Measurements from ENCODE around the gene KIAA0825.

The KIAA0825 gene

GRCh38 chr5:94244921-94245320 lies 373.5 kb downstream of the KIAA0825 start:
- TF ChIP-seq FOXA1 (IDR thresholded peaks at IDR 0.05): no peak
- TF ChIP-seq TARDBP (IDR thresholded peaks at IDR 0.05): no peak
- no peak for TF ChIP-seq CTBP1 (IDR thresholded peaks at IDR 0.05; ENCODE audit: borderline replicate concordance)
- no peak for TF ChIP-seq SUZ12 (IDR thresholded peaks at IDR 0.05)
- no peak for TF ChIP-seq ZNF384 (IDR thresholded peaks at IDR 0.05)
- TF ChIP-seq ARNT (IDR thresholded peaks at IDR 0.05): no peak
- no peak for TF ChIP-seq FOXM1 (IDR thresholded peaks at IDR 0.05; ENCODE audit: borderline replicate concordance)
- no peak for TF ChIP-seq SP1 (IDR thresholded peaks at IDR 0.05)
- no peak for TF ChIP-seq FOXK2 (IDR thresholded peaks at IDR 0.05)
- no peak for TF ChIP-seq ELF4 (IDR thresholded peaks at IDR 0.05)
- no peak for TF ChIP-seq BHLHE40 (IDR thresholded peaks at IDR 0.05; ENCODE audit: borderline replicate concordance)
- TF ChIP-seq HDGF (IDR thresholded peaks at IDR 0.05; ENCODE audit: borderline replicate concordance): no peak
- TF ChIP-seq LEF1 (IDR thresholded peaks at IDR 0.05; ENCODE audit: borderline replicate concordance): no peak
- TF ChIP-seq PKNOX1 (IDR thresholded peaks at IDR 0.05): no peak
- TF ChIP-seq L3MBTL2 (conservative IDR thresholded peaks at IDR 0.05): no peak
- TF ChIP-seq NFRKB (IDR thresholded peaks at IDR 0.05): no peak
- POLR2A ChIA-PET: no interaction called here
- no peak for DNase-seq (ENCODE audit: extremely low spot score)
- CTCF ChIA-PET: no interaction called here

- CTCF ChIA-PET: no interaction called here
- no peak for DNase-seq (ENCODE audit: extremely low spot score)
- TF ChIP-seq NFRKB (IDR thresholded peaks at IDR 0.05): no peak
- TF ChIP-seq SUZ12 (IDR thresholded peaks at IDR 0.05): no peak
- no peak for TF ChIP-seq FOXA1 (IDR thresholded peaks at IDR 0.05)
- TF ChIP-seq HDGF (IDR thresholded peaks at IDR 0.05; ENCODE audit: borderline replicate concordance): no peak
- no peak for TF ChIP-seq FOXK2 (IDR thresholded peaks at IDR 0.05)
- no peak for TF ChIP-seq ZNF384 (IDR thresholded peaks at IDR 0.05)
- no peak for TF ChIP-seq L3MBTL2 (conservative IDR thresholded peaks at IDR 0.05)
- TF ChIP-seq CTBP1 (IDR thresholded peaks at IDR 0.05; ENCODE audit: borderline replicate concordance): no peak
- TF ChIP-seq SP1 (IDR thresholded peaks at IDR 0.05): no peak
- TF ChIP-seq ELF4 (IDR thresholded peaks at IDR 0.05): no peak
- TF ChIP-seq BHLHE40 (IDR thresholded peaks at IDR 0.05; ENCODE audit: borderline replicate concordance): no peak
- no peak for TF ChIP-seq TARDBP (IDR thresholded peaks at IDR 0.05)
- no peak for TF ChIP-seq ARNT (IDR thresholded peaks at IDR 0.05)
- no peak for TF ChIP-seq FOXM1 (IDR thresholded peaks at IDR 0.05; ENCODE audit: borderline replicate concordance)
- no peak for TF ChIP-seq LEF1 (IDR thresholded peaks at IDR 0.05; ENCODE audit: borderline replicate concordance)
- TF ChIP-seq PKNOX1 (IDR thresholded peaks at IDR 0.05): no peak
- POLR2A ChIA-PET: no interaction called here
Measured at GRCh38 chr5:94243612-94244011, 374.8 kb downstream of the KIAA0825 start.

- no peak for DNase-seq (ENCODE audit: extremely low spot score)
- ChIA-PET POLR2A (no interaction called here), CTCF (interaction anchor here (0.6 kb wide), 1 partner anchor 1695 kb away, joined by 4 read pairs; no protein-coding TSS in a partner anchor)
- TF ChIP-seq L3MBTL2 (conservative IDR thresholded peaks at IDR 0.05) (no peak), ARNT (IDR thresholded peaks at IDR 0.05) (no peak), BHLHE40 (IDR thresholded peaks at IDR 0.05; ENCODE audit: borderline replicate concordance) (no peak), FOXK2 (IDR thresholded peaks at IDR 0.05) (no peak), SP1 (IDR thresholded peaks at IDR 0.05) (no peak), FOXA1 (IDR thresholded peaks at IDR 0.05) (no peak), LEF1 (IDR thresholded peaks at IDR 0.05; ENCODE audit: borderline replicate concordance) (no peak), HDGF (IDR thresholded peaks at IDR 0.05; ENCODE audit: borderline replicate concordance) (no peak), TARDBP (IDR thresholded peaks at IDR 0.05) (no peak), FOXM1 (IDR thresholded peaks at IDR 0.05; ENCODE audit: borderline replicate concordance) (no peak), ZNF384 (IDR thresholded peaks at IDR 0.05) (no peak), SUZ12 (IDR thresholded peaks at IDR 0.05) (no peak)
Measured at GRCh38 chr5:94240993-94241651, 377.3 kb downstream of the KIAA0825 start.

GRCh38 chr5:94240596-94240992 lies 377.8 kb downstream of the KIAA0825 start:
- POLR2A ChIA-PET: no interaction called here
- CTCF ChIA-PET: interaction anchor here (0.6 kb wide), 1 partner anchor 1696 kb away, joined by 4 read pairs; no protein-coding TSS in a partner anchor
- no peak for DNase-seq (ENCODE audit: extremely low spot score)
- TF ChIP-seq LEF1 (IDR thresholded peaks at IDR 0.05; ENCODE audit: borderline replicate concordance) (no peak), SUZ12 (IDR thresholded peaks at IDR 0.05) (no peak), BHLHE40 (IDR thresholded peaks at IDR 0.05; ENCODE audit: borderline replicate concordance) (no peak), ZNF384 (IDR thresholded peaks at IDR 0.05) (no peak), CTBP1 (IDR thresholded peaks at IDR 0.05; ENCODE audit: borderline replicate concordance) (no peak), TARDBP (IDR thresholded peaks at IDR 0.05) (no peak), PKNOX1 (IDR thresholded peaks at IDR 0.05) (no peak), FOXK2 (IDR thresholded peaks at IDR 0.05) (no peak), FOXA1 (IDR thresholded peaks at IDR 0.05) (no peak), NFRKB (IDR thresholded peaks at IDR 0.05) (no peak), ELF4 (IDR thresholded peaks at IDR 0.05) (no peak), SP1 (IDR thresholded peaks at IDR 0.05) (no peak), FOXM1 (IDR thresholded peaks at IDR 0.05; ENCODE audit: borderline replicate concordance) (no peak), L3MBTL2 (conservative IDR thresholded peaks at IDR 0.05) (no peak), HDGF (IDR thresholded peaks at IDR 0.05; ENCODE audit: borderline replicate concordance) (no peak), ARNT (IDR thresholded peaks at IDR 0.05) (no peak)

GRCh38 chr5:94240134-94240533 lies 378.3 kb downstream of the KIAA0825 start:
- DNase-seq (ENCODE audit: extremely low spot score): no peak
- no peak for TF ChIP-seq L3MBTL2 (conservative IDR thresholded peaks at IDR 0.05)
- TF ChIP-seq FOXM1 (IDR thresholded peaks at IDR 0.05; ENCODE audit: borderline replicate concordance): no peak
- no peak for TF ChIP-seq PKNOX1 (IDR thresholded peaks at IDR 0.05)
- TF ChIP-seq TARDBP (IDR thresholded peaks at IDR 0.05): no peak
- TF ChIP-seq HDGF (IDR thresholded peaks at IDR 0.05; ENCODE audit: borderline replicate concordance): no peak
- TF ChIP-seq SP1 (IDR thresholded peaks at IDR 0.05): no peak
- ChIA-PET CTCF (no interaction called here), POLR2A (no interaction called here)
